B cell (primary cell): ENCODE measurements around the gene GSTM3.

ENCODE experiments used
- CTCF ChIP-seq: fragments of 200-600 bp; IDR thresholded peaks from one replicate; pipeline ENCODE4 v1.8.0; 2022; ENCODE audit warnings: antibody characterized with exemption, mild to moderate bottlenecking
- EZH2 ChIP-seq: IDR thresholded peaks from 2 replicates; pipeline ENCODE4 v1.6.1; 2012; ENCODE audit warnings: borderline replicate concordance, low read depth, mild to moderate bottlenecking, moderate library complexity, low read length; ENCODE audit not compliant: insufficient read depth, poor library complexity, severe bottlenecking

- TF ChIP-seq EZH2, result no peak
- no peak for TF ChIP-seq CTCF
These were observed 24.0 kb upstream of the GSTM3 start for GRCh38 chr1:109764561-109765482.
